ENCODE results near the gene ATP5PF.

DNA sequence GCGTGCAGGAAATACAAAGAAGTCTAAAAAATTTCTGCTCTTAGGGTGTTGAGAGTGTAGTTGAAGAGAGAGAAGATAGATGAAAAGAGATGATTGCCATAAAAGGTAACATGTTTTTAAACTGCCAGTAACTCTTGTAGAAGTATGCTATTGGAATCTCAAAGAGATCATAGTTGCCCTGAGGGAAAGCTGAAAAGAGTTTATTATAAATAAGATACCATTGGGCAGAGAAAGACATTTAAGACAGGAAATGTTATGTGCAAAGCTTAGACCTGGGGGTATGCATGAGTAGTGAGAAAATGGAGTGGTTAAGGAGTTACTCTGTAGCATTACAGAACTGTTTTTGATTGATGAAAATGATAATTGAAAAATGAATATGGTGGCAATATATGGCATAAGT, 17.7 kb upstream of the ATP5PF start:
- TF ChIP-seq POLR2AphosphoS5 (IDR thresholded peaks at IDR 0.05; ENCODE audit: insufficient read depth, low read depth, low read length), result no peak
- no peak for TF ChIP-seq FOS (IDR thresholded peaks at IDR 0.05; ENCODE audit: borderline replicate concordance, insufficient read depth, low read length)
- no peak for TF ChIP-seq CTCF (IDR thresholded peaks at IDR 0.05; ENCODE audit: extremely low read depth in 1 of 2, insufficient read depth in 1 of 2, low read depth in 1 of 2, low read length in 2 of 2)
- TF ChIP-seq POLR2A (IDR thresholded peaks at IDR 0.05; ENCODE audit: low read depth, low read length), result no peak
- TF ChIP-seq JUN (IDR thresholded peaks at IDR 0.05; ENCODE audit: borderline replicate concordance, insufficient read depth, insufficient read length, low read depth), result no peak
- no peak for TF ChIP-seq GATA2 (IDR thresholded peaks at IDR 0.05; ENCODE audit: insufficient read depth, insufficient read length, low read depth, low read length)
- no peak for TF ChIP-seq EZH2 (IDR thresholded peaks at IDR 0.05; ENCODE audit: borderline replicate concordance, low read depth, low read length, severe bottlenecking)
- TF ChIP-seq, protein P1, sequence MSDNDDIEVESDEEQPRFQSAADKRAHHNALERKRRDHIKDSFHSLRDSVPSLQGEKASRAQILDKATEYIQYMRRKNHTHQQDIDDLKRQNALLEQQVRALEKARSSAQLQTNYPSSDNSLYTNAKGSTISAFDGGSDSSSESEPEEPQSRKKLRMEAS (IDR thresholded peaks at IDR 0.05; ENCODE audit: insufficient read depth, insufficient read length), result no peak
